Measurements from ENCODE around the gene MAN2B2.

GRCh38 chr4:6622744-6623143 lies 47.8 kb downstream of the MAN2B2 start:
- no peak for TF ChIP-seq YY1 (IDR thresholded peaks at IDR 0.05; ENCODE audit: insufficient read depth, insufficient read length)
- no peak for TF ChIP-seq SUZ12 (IDR thresholded peaks at IDR 0.05; ENCODE audit: extremely low read depth, insufficient read depth, insufficient read length)
- no peak for TF ChIP-seq ZNF274 (IDR thresholded peaks at IDR 0.05; ENCODE audit: low read depth, low read length)

Data from NT2/D1 (cell line).